Caco-2 (cell line): ENCODE measurements around the gene FCHSD2. TPM values are rescaled to one million over a fixed set of nuclear protein-coding genes. Genes with fewer than 3 reads are reported as not detected.

Experiments used
- BruUV-seq: library from RNA; stranded (reverse); fragments of 400-500 nt; replicated peaks from 2 replicates; lab custom pipeline; 2021; lab: Mats Ljungman, UMichigan
- CTCF ChIA-PET: fragments of 300-600 bp; sonication (Branson Sonifier 250); formaldehyde crosslinking; loops from one replicate; lab custom pipeline; 2022; ENCODE audit warnings: antibody characterized with exemption; lab: Charles Lee
- POLR2A ChIA-PET: fragments of 300-600 bp; sonication (Branson Sonifier 250); formaldehyde crosslinking; loops from one replicate; lab custom pipeline; 2022; ENCODE audit warnings: antibody characterized with exemption; lab: Charles Lee
- DNase-seq, 2 experiments: peaks; one replicate each; pipeline versions ENCODE4 v3.0.0 to v3.0.0-alpha.2; 2020 to 2022
- H3K27me3 ChIP-seq: replicated peaks from 2 replicates; pipeline ENCODE4 v1.6.0; 2011; ENCODE audit warnings: low read length; ENCODE audit not compliant: control insufficient read depth, insufficient read depth
- H3K36me3 ChIP-seq: 2 replicates; pipeline ENCODE4 v1.5.1; 2011; ENCODE audit warnings: low read length; ENCODE audit not compliant: control insufficient read depth, insufficient read depth
- H3K4me1 ChIP-seq: fragments of 250-450 bp; sonication (Bioruptor Pico); 2 replicates; pipeline ENCODE4 v1.5.1; 2020; ENCODE audit warnings: mild to moderate bottlenecking
- H3K4me3 ChIP-seq: 2 replicates; pipeline ENCODE4 v1.5.1; 2011; ENCODE audit warnings: low read depth, mild to moderate bottlenecking, control low read depth, low read length
- H3K9me3 ChIP-seq: fragments of 250-450 bp; sonication (Bioruptor Pico); 2 replicates; pipeline ENCODE4 v1.5.1; 2020; ENCODE audit warnings: mild to moderate bottlenecking, moderate library complexity
- H3K27ac Mint-ChIP-seq: one replicate; pipeline ENCODE4 v1.8.0; 2022; ENCODE audit warnings: mixed read lengths; ENCODE audit not compliant: unreplicated experiment
- H3K27me3 Mint-ChIP-seq: one replicate; pipeline ENCODE4 v1.8.0; 2022; ENCODE audit warnings: mixed read lengths; ENCODE audit not compliant: insufficient read depth, unreplicated experiment
- H3K36me3 Mint-ChIP-seq: one replicate; pipeline ENCODE4 v1.8.0; 2022; ENCODE audit warnings: mild to moderate bottlenecking, mixed read lengths; ENCODE audit not compliant: insufficient read depth, unreplicated experiment
- H3K4me1 Mint-ChIP-seq: one replicate; pipeline ENCODE4 v1.8.0; 2022; ENCODE audit warnings: low read depth, mixed read lengths; ENCODE audit not compliant: unreplicated experiment
- H3K4me3 Mint-ChIP-seq: one replicate; pipeline ENCODE4 v1.8.0; 2022; ENCODE audit warnings: mild to moderate bottlenecking, moderate library complexity, mixed read lengths; ENCODE audit not compliant: unreplicated experiment
- H3K9me3 Mint-ChIP-seq: one replicate; pipeline ENCODE4 v1.8.0; 2022; ENCODE audit warnings: mixed read lengths; ENCODE audit not compliant: unreplicated experiment
- intact Hi-C: fragments of 100-400 bp; cut with micrococcal nuclease; formaldehyde crosslinking; loops from one replicate; pipeline ENCODE4 v1.10.0; 2022; ENCODE audit not compliant: unreplicated experiment
- total RNA-seq: library from RNA; stranded (reverse); gene quantifications from 2 replicates; pipeline ENCODE4 v1.2.3, GENCODE V29; 2022
- TF ChIP-seq, protein P1 (sequence below), 2 experiments: fragments of 200-600 bp in 1 of 2; IDR thresholded peaks; 1 replicate in 1 of 2; 2 replicates in 1 of 2; pipeline versions ENCODE4 v1.5.1 to v1.8.0; 2011 to 2022; ENCODE audit warnings: antibody characterized with exemption in 1 of 2, control low read depth in 1 of 2, inconsistent platforms in 1 of 2, low read depth in 1 of 2, low read length in 1 of 2, mild to moderate bottlenecking in 1 of 2, moderate library complexity in 1 of 2; ENCODE audit not compliant: insufficient read depth in 1 of 2, severe bottlenecking in 1 of 2, unreplicated experiment in 1 of 2

Gene FCHSD2
- total RNA-seq, 1 experiment from 2014 or later: 32.7 TPM

GRCh38 chr11:72856065-72856464 is 286.1 kb downstream of the FCHSD2 start:
- no peak overlapping the region for H3K27ac Mint-ChIP-seq
- DNase-seq: no peak
- ChIA-PET POLR2A (no interaction called here), CTCF (interaction anchor here (1.4 kb wide), 1 partner anchor 322 kb away, joined by 3 read pairs; no protein-coding TSS in a partner anchor)
- no peak overlapping the region for H3K4me3 Mint-ChIP-seq
- H3K27me3 ChIP-seq: no peaks in the 10 kb centered on the region
- H3K9me3 ChIP-seq: no peaks in the 10 kb centered on the region
- no peaks in the 10 kb centered on the region for H3K36me3 Mint-ChIP-seq
- TF ChIP-seq, protein P1, sequence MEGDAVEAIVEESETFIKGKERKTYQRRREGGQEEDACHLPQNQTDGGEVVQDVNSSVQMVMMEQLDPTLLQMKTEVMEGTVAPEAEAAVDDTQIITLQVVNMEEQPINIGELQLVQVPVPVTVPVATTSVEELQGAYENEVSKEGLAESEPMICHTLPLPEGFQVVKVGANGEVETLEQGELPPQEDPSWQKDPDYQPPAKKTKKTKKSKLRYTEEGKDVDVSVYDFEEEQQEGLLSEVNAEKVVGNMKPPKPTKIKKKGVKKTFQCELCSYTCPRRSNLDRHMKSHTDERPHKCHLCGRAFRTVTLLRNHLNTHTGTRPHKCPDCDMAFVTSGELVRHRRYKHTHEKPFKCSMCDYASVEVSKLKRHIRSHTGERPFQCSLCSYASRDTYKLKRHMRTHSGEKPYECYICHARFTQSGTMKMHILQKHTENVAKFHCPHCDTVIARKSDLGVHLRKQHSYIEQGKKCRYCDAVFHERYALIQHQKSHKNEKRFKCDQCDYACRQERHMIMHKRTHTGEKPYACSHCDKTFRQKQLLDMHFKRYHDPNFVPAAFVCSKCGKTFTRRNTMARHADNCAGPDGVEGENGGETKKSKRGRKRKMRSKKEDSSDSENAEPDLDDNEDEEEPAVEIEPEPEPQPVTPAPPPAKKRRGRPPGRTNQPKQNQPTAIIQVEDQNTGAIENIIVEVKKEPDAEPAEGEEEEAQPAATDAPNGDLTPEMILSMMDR (IDR thresholded peaks at IDR 0.05; ENCODE audit: insufficient read depth in 1 of 2, low read depth in 1 of 2, low read length in 1 of 2, severe bottlenecking in 1 of 2, unreplicated experiment in 1 of 2): no peak
- no peak overlapping the region for H3K4me3 ChIP-seq
- H3K4me1 Mint-ChIP-seq: no peaks in the 10 kb centered on the region
- H3K27me3 Mint-ChIP-seq: no peaks in the 10 kb centered on the region
- no peaks in the 10 kb centered on the region for H3K36me3 ChIP-seq
- BruUV-seq: no TSS peak
- H3K4me1 ChIP-seq: no peaks in the 10 kb centered on the region
- no peaks in the 10 kb centered on the region for H3K9me3 Mint-ChIP-seq
- intact Hi-C loops: no loop called here

DNA sequence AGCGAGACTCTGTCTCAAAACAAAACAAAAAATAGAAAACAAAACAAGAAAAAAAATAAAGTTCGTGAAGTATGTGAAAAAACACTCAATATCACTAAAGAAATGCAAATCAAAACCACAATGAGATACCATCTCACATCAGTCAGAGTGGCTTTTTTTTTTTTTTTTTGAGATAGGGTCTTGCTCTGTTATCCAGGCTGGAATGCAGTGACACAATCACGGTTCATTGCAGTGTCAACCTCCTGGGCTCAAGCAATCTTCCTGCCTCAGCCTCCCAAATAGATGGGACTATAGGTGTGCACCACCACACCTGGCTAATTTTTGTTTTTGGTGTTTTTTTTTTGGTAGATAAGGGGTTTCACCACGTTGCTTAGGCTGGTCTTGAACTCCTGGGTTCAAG is 290.4 kb downstream of the FCHSD2 start:
- intact Hi-C loops: no loop called here
- Histone ChIP-seq H3K9me3 (no peaks in the 10 kb centered on the region), H3K36me3 (no peaks in the 10 kb centered on the region), H3K27me3 (no peaks in the 10 kb centered on the region), H3K4me3 (no peak overlapping the region), H3K4me1 (no peaks in the 10 kb centered on the region)
- Mint-ChIP-seq H3K9me3 (no peaks in the 10 kb centered on the region), H3K27ac (no peak overlapping the region), H3K4me3 (no peak overlapping the region), H3K4me1 (no peaks in the 10 kb centered on the region), H3K36me3 (no peaks in the 10 kb centered on the region), H3K27me3 (no peaks in the 10 kb centered on the region)
- BruUV-seq: no TSS peak
- TF ChIP-seq, protein P1 (IDR thresholded peaks at IDR 0.05; ENCODE audit: insufficient read depth in 1 of 2, low read depth in 1 of 2, low read length in 1 of 2, severe bottlenecking in 1 of 2, unreplicated experiment in 1 of 2): no peak
- POLR2A ChIA-PET: no interaction called here
- CTCF ChIA-PET: no interaction called here
- DNase-seq: no peak

- no peaks in the 10 kb centered on the region for H3K27me3 ChIP-seq
- no peaks in the 10 kb centered on the region for H3K9me3 ChIP-seq
- no TSS peak for BruUV-seq
- ChIA-PET CTCF (no interaction called here), POLR2A (no interaction called here)
- no peaks in the 10 kb centered on the region for H3K4me1 ChIP-seq
- intact Hi-C loops: no loop called here
- no peaks in the 10 kb centered on the region for H3K27me3 Mint-ChIP-seq
- H3K36me3 ChIP-seq: no peaks in the 10 kb centered on the region
- H3K9me3 Mint-ChIP-seq: no peaks in the 10 kb centered on the region
- H3K4me1 Mint-ChIP-seq: no peaks in the 10 kb centered on the region
- TF ChIP-seq, protein P1 (IDR thresholded peaks at IDR 0.05; ENCODE audit: insufficient read depth in 1 of 2, low read depth in 1 of 2, low read length in 1 of 2, severe bottlenecking in 1 of 2, unreplicated experiment in 1 of 2): no peak
- DNase-seq: no peak
- H3K36me3 Mint-ChIP-seq: no peaks in the 10 kb centered on the region
- no peak overlapping the region for H3K4me3 Mint-ChIP-seq
- no peak overlapping the region for H3K4me3 ChIP-seq
- H3K27ac Mint-ChIP-seq: no peak overlapping the region
Observed at GRCh38 chr11:72850832-72851231, 291.3 kb downstream of the FCHSD2 start.
